Tibial nerve (tissue), 4 donors: ENCODE data around the gene SMG1. TPM values are rescaled to one million over a fixed set of nuclear protein-coding genes. Genes with fewer than 3 reads are reported as not detected.

Source experiments
- DNase-seq, 2 donors: peaks; one replicate each; pipeline ENCODE4 v3.0.0-alpha.2; 2019; ENCODE audit warnings: low spot score in 2 of 2
- H3K27ac ChIP-seq, 4 donors: fragments of 200-600 bp; sonication (generic) in 3 of 4; one replicate each; pipeline ENCODE4 v1.5.1; 2017 to 2019; ENCODE audit warnings: mild to moderate bottlenecking in 1 of 4
- H3K27me3 ChIP-seq, 2 donors: fragments of 200-600 bp; sonication (generic) in 1 of 2; one replicate each; pipeline versions ENCODE4 v1.5.1 to v1.6.0; 2017 to 2019
- H3K36me3 ChIP-seq, 3 donors: fragments of 200-600 bp; sonication (generic); one replicate each; pipeline ENCODE4 v1.5.1; 2018 to 2019
- H3K4me1 ChIP-seq, 4 donors: fragments of 200-600 bp; sonication (generic) in 3 of 4; one replicate each; pipeline ENCODE4 v1.5.1; 2017 to 2019
- H3K4me3 ChIP-seq, 4 donors: fragments of 200-600 bp; sonication (generic) in 3 of 4; one replicate each; pipeline ENCODE4 v1.5.1; 2017 to 2019; ENCODE audit warnings: mild to moderate bottlenecking in 1 of 4, moderate library complexity in 1 of 4
- H3K9me3 ChIP-seq, 4 donors: fragments of 200-600 bp; sonication (generic) in 3 of 4; one replicate each; pipeline ENCODE4 v1.5.1; 2017 to 2019
- EP300 ChIP-seq, 2 donors: sonication (generic); formaldehyde crosslinking; IDR thresholded peaks; one replicate each; pipeline ENCODE4 v1.6.1; 2017; ENCODE audit warnings: antibody characterized with exemption in 2 of 2, mild to moderate bottlenecking in 1 of 2
- POLR2A ChIP-seq, 2 donors: fragments of 450-650 bp; IDR thresholded peaks; one replicate each; pipeline ENCODE4 v1.6.1; 2017; ENCODE audit warnings: antibody characterized with exemption in 2 of 2, mild to moderate bottlenecking in 2 of 2, moderate library complexity in 2 of 2
- WGBS, 2 donors: methylation state at CpG; one replicate each; pipeline ENCODE4 v1.1.5; 2018; 5-methylcytosine and 5-hydroxymethylcytosine counted together
- total RNA-seq, 4 donors: library from RNA; depleted of rRNA; stranded (reverse); fragments of >200 nt; gene quantifications; one replicate each; pipeline ENCODE4 v1.1.0, GENCODE V29; 2016
- TF ChIP-seq, protein P1 (sequence below), 5 experiments: fragments of 200-600 bp in 3 of 5; fragments of 450-650 bp in 2 of 5; sonication (generic) in 3 of 5; IDR thresholded peaks; one replicate each; pipeline ENCODE4 v1.5.1; 2016 to 2019; ENCODE audit warnings: antibody characterized with exemption in 5 of 5, mild to moderate bottlenecking in 3 of 5, moderate library complexity in 2 of 5

SMG1 gene
- total RNA-seq, 4 donors from 2014 or later = 83.5 to 101 (median 89.4) TPM

DNA sequence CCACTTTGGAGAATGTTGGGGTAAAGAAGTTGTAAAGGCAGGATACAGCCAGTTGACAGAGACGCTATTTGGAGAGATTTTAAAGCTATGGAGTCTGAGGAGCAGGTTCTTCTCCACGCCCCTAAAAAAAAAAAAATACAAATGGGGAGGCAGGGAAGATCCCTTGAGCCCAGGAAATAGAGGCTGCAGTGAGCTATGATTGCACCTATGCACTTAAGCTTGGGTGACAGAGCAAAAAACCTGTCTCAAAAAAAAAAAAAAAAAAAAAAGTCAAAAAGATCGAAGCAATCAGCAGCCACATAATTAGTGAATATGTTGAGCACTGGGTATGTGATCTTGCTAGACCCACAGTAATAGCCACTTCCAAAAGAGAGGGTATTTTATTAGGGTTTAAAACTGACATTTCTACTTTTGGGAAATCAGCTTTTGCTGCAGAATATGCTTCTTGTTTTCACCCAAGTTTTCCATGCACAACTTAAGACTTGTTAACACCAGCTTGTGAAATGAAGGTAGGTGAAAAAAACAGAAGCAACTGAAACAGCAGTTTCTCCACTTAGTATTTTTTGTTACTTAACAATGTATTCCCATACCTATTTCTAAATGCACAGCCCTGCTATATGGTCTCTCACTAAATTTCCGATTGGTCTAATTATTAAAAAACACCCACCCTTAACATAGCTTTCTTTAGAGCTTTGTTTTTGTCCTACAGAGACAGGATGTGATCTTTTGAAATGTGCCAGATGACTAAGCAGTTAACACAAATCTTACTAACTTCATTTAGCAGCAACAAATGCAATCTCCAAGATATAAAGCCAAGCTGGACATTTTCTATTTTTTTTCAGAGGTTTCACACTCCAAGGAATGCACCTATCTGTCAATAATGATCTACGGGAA lies 122.4 kb downstream of the SMG1 start:
- WGBS, 2 donors = 59 to 62% methylated on average over 5 of the region's 5 CpGs

DNA sequence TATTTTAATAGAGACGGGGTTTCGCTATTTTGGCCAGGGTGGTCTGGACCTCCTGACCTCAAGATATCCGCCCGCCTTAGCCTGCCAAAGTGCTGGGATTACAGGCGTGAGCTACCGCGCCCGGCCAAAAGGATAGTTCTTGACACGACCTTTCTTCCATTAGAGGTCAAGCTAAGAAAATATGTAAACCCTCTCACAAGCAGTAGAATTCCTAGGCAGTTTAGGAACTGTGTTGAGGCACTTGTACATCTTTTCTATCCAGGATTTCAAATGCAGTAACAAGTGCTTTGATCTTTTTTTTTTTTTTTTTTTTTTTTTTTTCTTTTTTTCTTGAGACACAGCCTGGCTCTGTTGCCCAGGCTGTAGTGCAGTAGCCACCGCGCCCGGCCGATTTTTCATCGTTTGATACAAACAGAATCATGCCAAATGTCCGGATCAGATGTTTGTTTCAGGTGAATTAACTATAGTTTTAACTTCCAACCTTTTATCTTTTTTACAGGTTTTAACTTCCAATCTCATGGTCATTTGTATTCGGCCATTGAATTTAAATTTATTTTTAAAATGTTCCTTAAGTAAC lies 123.4 kb downstream of the SMG1 start:
- Histone ChIP-seq H3K4me3 (no peak overlapping the region), H3K36me3 (peaks cover 0 to 17% (median 0%) of the 10 kb centered on the region in 3 donors), H3K27me3 (no peaks in the 10 kb centered on the region), H3K27ac (peak overlapping the region in 2 of 4 donors; percentile 92 to 93), H3K9me3 (no peaks in the 10 kb centered on the region), H3K4me1 (peaks cover 3 to 40% (median 20%) of the 10 kb centered on the region in 4 donors)
- TF ChIP-seq POLR2A (IDR thresholded peaks at IDR 0.05) = no peak
- TF ChIP-seq, protein P1, sequence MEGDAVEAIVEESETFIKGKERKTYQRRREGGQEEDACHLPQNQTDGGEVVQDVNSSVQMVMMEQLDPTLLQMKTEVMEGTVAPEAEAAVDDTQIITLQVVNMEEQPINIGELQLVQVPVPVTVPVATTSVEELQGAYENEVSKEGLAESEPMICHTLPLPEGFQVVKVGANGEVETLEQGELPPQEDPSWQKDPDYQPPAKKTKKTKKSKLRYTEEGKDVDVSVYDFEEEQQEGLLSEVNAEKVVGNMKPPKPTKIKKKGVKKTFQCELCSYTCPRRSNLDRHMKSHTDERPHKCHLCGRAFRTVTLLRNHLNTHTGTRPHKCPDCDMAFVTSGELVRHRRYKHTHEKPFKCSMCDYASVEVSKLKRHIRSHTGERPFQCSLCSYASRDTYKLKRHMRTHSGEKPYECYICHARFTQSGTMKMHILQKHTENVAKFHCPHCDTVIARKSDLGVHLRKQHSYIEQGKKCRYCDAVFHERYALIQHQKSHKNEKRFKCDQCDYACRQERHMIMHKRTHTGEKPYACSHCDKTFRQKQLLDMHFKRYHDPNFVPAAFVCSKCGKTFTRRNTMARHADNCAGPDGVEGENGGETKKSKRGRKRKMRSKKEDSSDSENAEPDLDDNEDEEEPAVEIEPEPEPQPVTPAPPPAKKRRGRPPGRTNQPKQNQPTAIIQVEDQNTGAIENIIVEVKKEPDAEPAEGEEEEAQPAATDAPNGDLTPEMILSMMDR (IDR thresholded peaks at IDR 0.05) = no peak
- no peak for TF ChIP-seq EP300 (IDR thresholded peaks at IDR 0.05)
- DNase-seq = no peak
- WGBS, 2 donors = 85 to 89% methylated on average over 16 of the region's 16 CpGs

More for the DNA sequence above, 122.4 kb downstream of the SMG1 start:
- Histone ChIP-seq H3K4me3 (no peak overlapping the region), H3K36me3 (peaks cover 0 to 26% (median 3%) of the 10 kb centered on the region in 3 donors), H3K27ac (peak overlapping the region in 3 of 4 donors; percentile 2 to 92 (median 4)), H3K4me1 (peaks cover 3 to 34% (median 20%) of the 10 kb centered on the region in 4 donors), H3K27me3 (no peaks in the 10 kb centered on the region), H3K9me3 (no peaks in the 10 kb centered on the region)
- TF ChIP-seq POLR2A (IDR thresholded peaks at IDR 0.05) (no peak), EP300 (IDR thresholded peaks at IDR 0.05) (no peak)
- TF ChIP-seq, protein P1 (IDR thresholded peaks at IDR 0.05) = no peak
- no peak for DNase-seq

DNA sequence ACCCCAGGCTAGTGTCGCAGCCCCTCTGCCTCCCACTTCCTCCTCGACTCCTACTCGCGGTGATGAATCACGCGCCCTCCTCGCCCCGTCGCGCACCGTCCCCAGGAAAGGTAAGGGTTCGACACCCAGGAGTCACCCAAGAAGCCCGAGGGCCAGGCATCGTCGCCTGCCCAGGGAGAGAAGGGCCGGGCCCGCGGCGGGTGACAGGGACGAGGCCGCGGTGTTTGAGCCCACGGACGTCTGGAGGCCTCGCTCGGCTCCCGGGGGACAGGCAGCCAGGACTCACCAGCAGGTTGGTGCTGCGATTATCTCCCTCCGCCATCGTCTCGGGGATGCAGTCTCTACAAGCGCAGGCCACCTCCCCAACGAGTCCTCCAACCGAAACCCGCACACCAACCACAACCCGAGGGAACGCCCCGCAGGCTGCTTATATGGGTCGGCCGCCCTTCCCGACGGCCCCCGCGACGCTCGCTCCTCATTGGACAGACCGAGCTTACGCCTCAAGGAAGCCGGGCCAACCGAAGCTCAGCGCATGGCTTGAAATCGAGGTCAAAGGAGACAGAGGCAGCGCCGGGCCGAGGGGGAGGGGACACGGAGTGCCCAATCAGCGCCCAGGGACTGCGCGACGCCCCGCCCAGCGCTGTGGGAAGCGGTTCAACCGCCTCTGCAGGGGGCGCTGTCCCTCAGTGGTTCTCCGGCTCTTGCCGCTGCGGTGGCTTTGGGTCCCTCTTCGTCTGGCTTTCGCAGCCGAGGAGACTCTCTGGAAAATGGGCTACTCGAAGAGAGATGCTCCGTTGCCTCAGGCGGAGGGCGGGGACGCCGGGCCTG lies 124.8 kb downstream of the SMG1 start, which contains the start of gene ARL6IP1:
ARL6IP1 (minus strand) TSS at position 405 of the 828 bp plus-strand sequence; CDS start at position 322, 83 bp downstream.
- WGBS, 2 donors = 0 to 1% methylated on average over 26 to 49 of the region's 77 CpGs
- TF ChIP-seq EP300 (IDR thresholded peaks at IDR 0.05) (peak; percentile 93 to 100), POLR2A (IDR thresholded peaks at IDR 0.05) (peak; percentile 75 to 99)
- TF ChIP-seq, protein P1 (IDR thresholded peaks at IDR 0.05) = peak; percentile 86 to 99 (median 96)
- H3K4me3 ChIP-seq = peak within 1 kb of the TSS; percentile 66 to 91 (median 86)
- no peaks in the 10 kb centered on the region for H3K27me3 ChIP-seq
- H3K27ac ChIP-seq = peak within 1 kb of the TSS; percentile 84 to 93 (median 91)
- peaks cover 0 to 12% (median 0%) of the 10 kb centered on the region in 3 donors for H3K36me3 ChIP-seq
- no peaks in the 10 kb centered on the region for H3K9me3 ChIP-seq
- DNase-seq = peak; percentile 96 to 98
- peaks cover 3 to 44% (median 20%) of the 10 kb centered on the region in 4 donors for H3K4me1 ChIP-seq

GRCh38 chr16:18800775-18801144 lies 125.4 kb downstream of the SMG1 start:
- H3K27me3 ChIP-seq = no peaks in the 10 kb centered on the region
- peak overlapping the region; percentile 66 to 91 (median 86) for H3K4me3 ChIP-seq
- peaks cover 0 to 16% (median 0%) of the 10 kb centered on the region in 3 donors for H3K36me3 ChIP-seq
- TF ChIP-seq EP300 (IDR thresholded peaks at IDR 0.05) (no peak), POLR2A (IDR thresholded peaks at IDR 0.05) (no peak)
- TF ChIP-seq, protein P1 (IDR thresholded peaks at IDR 0.05) = no peak
- peaks cover 3 to 44% (median 20%) of the 10 kb centered on the region in 4 donors for H3K4me1 ChIP-seq
- H3K9me3 ChIP-seq = no peaks in the 10 kb centered on the region
- peak overlapping the region; percentile 65 to 93 (median 88) for H3K27ac ChIP-seq
- WGBS, 2 donors = 0 to 1% methylated on average over 15 of the region's 15 CpGs
- DNase-seq = no peak
